Left renal pelvis (tissue), 4 donors: ENCODE data around the gene MCM8. TPM values are rescaled to one million over a fixed set of nuclear protein-coding genes. Genes with fewer than 3 reads are reported as not detected.

Experiments used
- DNase-seq, 4 donors: peaks; one replicate each; pipeline ENCODE4 v3.0.0-alpha.2; 2013; ENCODE audit warnings: low read depth in 4 of 4, low spot score in 3 of 4
- polyA plus RNA-seq, 4 donors: library from polyadenylated mRNA; unstranded; fragments of 120-200 nt; gene quantifications; one replicate each; pipeline ENCODE4 v1.2.1, GENCODE V29; 2013; ENCODE audit not compliant: insufficient read length in 4 of 4

Gene MCM8
- polyA plus RNA-seq, 4 donors = 11.7 to 16.3 (median 14.7) TPM

- DNase-seq = no peak
Measured at GRCh38 chr20:6037082-6037481, 86.6 kb downstream of the MCM8 start.

GRCh38 chr20:6038256-6038655 lies 87.8 kb downstream of the MCM8 start:
- DNase-seq = no peak

GRCh38 chr20:6039766-6040165 lies 89.3 kb downstream of the MCM8 start:
- DNase-seq = no peak

GRCh38 chr20:6040540-6040939 lies 90.1 kb downstream of the MCM8 start:
- DNase-seq = no peak

GRCh38 chr20:6040958-6041807 lies 90.7 kb downstream of the MCM8 start:
- no peak for DNase-seq

- no peak for DNase-seq
Measured at GRCh38 chr20:6041808-6042265, 91.4 kb downstream of the MCM8 start.

GRCh38 chr20:6044115-6044514 lies 93.7 kb downstream of the MCM8 start:
- no peak for DNase-seq

GRCh38 chr20:6045566-6045965 lies 95.1 kb downstream of the MCM8 start:
- no peak for DNase-seq

GRCh38 chr20:6046432-6046831 lies 96.0 kb downstream of the MCM8 start:
- DNase-seq = no peak

- no peak for DNase-seq
Measured at GRCh38 chr20:6048391-6048790, 97.9 kb downstream of the MCM8 start.

Other genes starting within 250 kb of the MCM8 start
- gene SHLD1, start 200.3 kb upstream of the MCM8 start, polyA plus RNA-seq = 10 to 100 TPM in 1 of 4 donors, 1 to 10 TPM in 3; 7.8 to 12.1 (median 8.2) TPM
- gene CHGB, start 39.1 kb upstream of the MCM8 start, polyA plus RNA-seq = 1 to 10 TPM; 2.3 to 9.4 (median 5.5) TPM
- gene TRMT6, start 119 bp upstream of the MCM8 start, polyA plus RNA-seq = 10 to 100 TPM; 12.7 to 21.8 (median 18.9) TPM
- gene CRLS1, start 55.5 kb downstream of the MCM8 start, polyA plus RNA-seq = 10 to 100 TPM; 61.8 to 89.9 (median 85.5) TPM
- 10 to 100 TPM in 3 of 4 donors, 1 to 10 TPM in 1; 5.5 to 15.8 (median 11.3) TPM for gene LRRN4, start 103.4 kb downstream of the MCM8 start, polyA plus RNA-seq
- 1 to 10 TPM; 3.3 to 3.8 (median 3.6) TPM for gene FERMT1, start 172.4 kb downstream of the MCM8 start, polyA plus RNA-seq